ENCODE data around the gene SPAG9.

The SPAG9 gene

GRCh38 chr17:51014129-51014528 is 106.5 kb downstream of the SPAG9 start:
- no peak overlapping the region for H3K4me3 ChIP-seq (ENCODE audit: low read length)
- no peak for DNase-seq (ENCODE audit: low read depth, low spot score)

- no peak for DNase-seq (ENCODE audit: low read depth, low spot score)
- no peak overlapping the region for H3K4me3 ChIP-seq (ENCODE audit: low read length)
These were observed 107.3 kb downstream of the SPAG9 start for GRCh38 chr17:51013322-51013721.

- no peak for DNase-seq (ENCODE audit: low read depth, low spot score)
- no peak overlapping the region for H3K4me3 ChIP-seq (ENCODE audit: low read length)
These were observed 108.1 kb downstream of the SPAG9 start for GRCh38 chr17:51012538-51012937.

- H3K4me3 ChIP-seq (ENCODE audit: low read length), result no peak overlapping the region
- no peak for DNase-seq (ENCODE audit: low read depth, low spot score)
These were observed 110.4 kb downstream of the SPAG9 start for GRCh38 chr17:51010173-51010675.

GRCh38 chr17:51006601-51007000 is 114.1 kb downstream of the SPAG9 start:
- DNase-seq (ENCODE audit: low read depth, low spot score), result no peak
- no peak overlapping the region for H3K4me3 ChIP-seq (ENCODE audit: low read length)

- H3K4me3 ChIP-seq (ENCODE audit: low read length), result no peak overlapping the region
- no peak for DNase-seq (ENCODE audit: low read depth, low spot score)
These were observed 114.9 kb downstream of the SPAG9 start for GRCh38 chr17:51005768-51006167.

- no peak overlapping the region for H3K4me3 ChIP-seq (ENCODE audit: low read length)
- no peak for DNase-seq (ENCODE audit: low read depth, low spot score)
These were observed 116.4 kb downstream of the SPAG9 start for GRCh38 chr17:51004249-51004648.

GRCh38 chr17:51000835-51001638 is 119.6 kb downstream of the SPAG9 start:
- peak; percentile 66 for DNase-seq (ENCODE audit: low read depth, low spot score)
- H3K4me3 ChIP-seq (ENCODE audit: low read length), result no peak overlapping the region

- H3K4me3 ChIP-seq (ENCODE audit: low read length), result no peak overlapping the region
- DNase-seq (ENCODE audit: low read depth, low spot score), result no peak
These were observed 125.0 kb downstream of the SPAG9 start for GRCh38 chr17:50995668-50996067.

- no peak overlapping the region for H3K4me3 ChIP-seq (ENCODE audit: low read length)
- DNase-seq (ENCODE audit: low read depth, low spot score), result no peak
These were observed 127.1 kb downstream of the SPAG9 start for GRCh38 chr17:50993544-50993943.

- H3K4me3 ChIP-seq (ENCODE audit: low read length), result no peak overlapping the region
- DNase-seq (ENCODE audit: low read depth, low spot score), result no peak
These were observed 131.5 kb downstream of the SPAG9 start for GRCh38 chr17:50989149-50989548.

- no peak for DNase-seq (ENCODE audit: low read depth, low spot score)
- H3K4me3 ChIP-seq (ENCODE audit: low read length), result no peak overlapping the region
These were observed 132.2 kb downstream of the SPAG9 start for GRCh38 chr17:50988427-50988826.

GRCh38 chr17:50986989-50987660 is 133.5 kb downstream of the SPAG9 start:
- H3K4me3 ChIP-seq (ENCODE audit: low read length), result no peak overlapping the region
- no peak for DNase-seq (ENCODE audit: low read depth, low spot score)

GRCh38 chr17:50981279-50981678 is 139.4 kb downstream of the SPAG9 start:
- no peak overlapping the region for H3K4me3 ChIP-seq (ENCODE audit: low read length)
- DNase-seq (ENCODE audit: low read depth, low spot score), result no peak

GRCh38 chr17:50979524-50979927 is 141.1 kb downstream of the SPAG9 start:
- H3K4me3 ChIP-seq (ENCODE audit: low read length), result no peak overlapping the region
- no peak for DNase-seq (ENCODE audit: low read depth, low spot score)

GRCh38 chr17:50977487-50978159 is 143.0 kb downstream of the SPAG9 start:
- DNase-seq (ENCODE audit: low read depth, low spot score), result no peak

GRCh38 chr17:50976951-50977472 is 143.7 kb downstream of the SPAG9 start:
- peak; percentile 9 for DNase-seq (ENCODE audit: low read depth, low spot score)
- no peak overlapping the region for H3K4me3 ChIP-seq (ENCODE audit: low read length)

More at GRCh38 chr17:50977487-50978159, 143.0 kb downstream of the SPAG9 start:
- no peak overlapping the region for H3K4me3 ChIP-seq (ENCODE audit: low read length)

- DNase-seq (ENCODE audit: low read depth, low spot score), result no peak
- no peak overlapping the region for H3K4me3 ChIP-seq (ENCODE audit: low read length)
These were observed 146.8 kb downstream of the SPAG9 start for GRCh38 chr17:50973557-50974494.

- DNase-seq (ENCODE audit: low read depth, low spot score), result no peak
- no peak overlapping the region for H3K4me3 ChIP-seq (ENCODE audit: low read length)
These were observed 148.1 kb downstream of the SPAG9 start for GRCh38 chr17:50972577-50972976.
